K562 (cell line): Measurements from ENCODE around the gene GSDME. TPM values are rescaled to one million over a fixed set of nuclear protein-coding genes. Genes with fewer than 3 reads are reported as not detected.
A peak's percentile ranks its signal among the peaks of the same experiment; 100 is the strongest.

Experiments
- ATAC-seq: fragments of 200-7000 bp; cut with Tn5 transposase; 3 replicates; pipeline ENCODE4 v1.9.1; 2020; ENCODE audit warnings: moderate library complexity
- BruUV-seq: library from RNA; stranded (reverse); fragments of 400-500 nt; replicated peaks from 2 replicates; lab custom pipeline; 2021; lab: Mats Ljungman, UMichigan
- CTCF ChIA-PET: fragments of 300-600 bp; formaldehyde crosslinking; extraction: SDS; loops from one replicate; lab custom pipeline; 2021; ENCODE audit warnings: low intra/inter-chr PET ratio; lab: Yijun Ruan, JAX
- POLR2A ChIA-PET: fragments of 300-600, 350-650 bp; sonication (Branson Sonifier 250); formaldehyde crosslinking; extraction: SDS; loops from one replicate; lab custom pipeline; 2021; ENCODE audit warnings: antibody characterized with exemption, inconsistent platforms; lab: Yijun Ruan, JAX
- DNase-seq, 4 experiments: peaks; one replicate each; pipeline versions ENCODE4 v3.0.0 to v3.0.0-alpha.2; 2011 to 2018; ENCODE audit warnings: low spot score in 3 of 4, mixed read lengths in 3 of 4; ENCODE audit errors: extremely low read depth in 1 of 4
- FAIRE-seq: peaks from 2 replicates; lab custom pipeline; 2011; peaks lifted over from hg19 to GRCh38; lab: Jason Lieb, UNC
- H2AFZ ChIP-seq: 2 replicates; pipeline ENCODE4 v1.6.0; 2011; ENCODE audit warnings: low read depth, low read length, control low read depth, inconsistent platforms
- H3K27ac ChIP-seq: fragments of 200-600 bp; 3 replicates; pipeline ENCODE4 v1.8.0; 2011; ENCODE audit warnings: low read depth, mild to moderate bottlenecking, control low read depth, inconsistent platforms, low read length, moderate library complexity, mixed read lengths; ENCODE audit errors: extremely low read depth
- H3K27me3 ChIP-seq, 2 experiments: fragments of 300-600 bp in 1 of 2; 2 replicates in 1 of 2; 3 replicates in 1 of 2; pipeline versions ENCODE4 v1.6.0 to v1.8.0; 2011; ENCODE audit warnings: inconsistent platforms in 2 of 2, low read length in 2 of 2, mild to moderate bottlenecking in 1 of 2, mixed read lengths in 1 of 2, moderate library complexity in 1 of 2; ENCODE audit not compliant: control insufficient read depth in 2 of 2, insufficient read depth in 2 of 2
- H3K36me3 ChIP-seq: fragments of 300-600 bp; 3 replicates; pipeline ENCODE4 v1.8.0; 2011; ENCODE audit warnings: mild to moderate bottlenecking, low read length, inconsistent platforms; ENCODE audit not compliant: control insufficient read depth, insufficient read depth
- H3K4me1 ChIP-seq, 2 experiments: fragments of 200-600 bp in 1 of 2; replicated peaks in 1 of 2; 2 replicates in 1 of 2; 3 replicates in 1 of 2; pipeline versions ENCODE4 v1.5.1 to v1.8.0; 2011; ENCODE audit warnings: inconsistent platforms in 2 of 2, low read length in 2 of 2, mild to moderate bottlenecking in 1 of 2, mixed read lengths in 1 of 2, moderate library complexity in 1 of 2; ENCODE audit not compliant: control insufficient read depth in 2 of 2, insufficient read depth in 2 of 2
- H3K4me2 ChIP-seq: 2 replicates; pipeline ENCODE4 v1.6.1; 2011; ENCODE audit warnings: low read length, control low read depth, inconsistent platforms, mixed read lengths; ENCODE audit not compliant: insufficient read depth
- H3K4me3 ChIP-seq: fragments of 200-600 bp; sonication (generic), shearing (Covaris generic); 2 replicates; pipeline ENCODE4 v1.5.1; 2016; ENCODE audit warnings: control low read depth, inconsistent platforms
- H3K79me2 ChIP-seq: fragments of 200-600 bp; 3 replicates; pipeline ENCODE4 v1.8.0; 2011; ENCODE audit warnings: low read length, inconsistent platforms; ENCODE audit not compliant: control insufficient read depth, insufficient read depth
- H3K9ac ChIP-seq, 2 experiments: 2 replicates each; pipeline versions ENCODE4 v1.6.0 to v1.6.1; 2011; ENCODE audit warnings: low read depth in 2 of 2, low read length in 2 of 2, control low read depth in 1 of 2, inconsistent platforms in 1 of 2, mild to moderate bottlenecking in 1 of 2, mixed read lengths in 1 of 2; ENCODE audit not compliant: insufficient read depth in 1 of 2
- H3K9me1 ChIP-seq: one replicate; pipeline ENCODE4 v1.6.0; 2011; ENCODE audit warnings: inconsistent platforms, mild to moderate bottlenecking, low read length, moderate library complexity; ENCODE audit not compliant: control insufficient read depth, insufficient read depth
- H3K9me3 ChIP-seq: replicated peaks from 2 replicates; pipeline ENCODE4 v1.5.1; 2011; ENCODE audit warnings: low read depth, low read length, inconsistent platforms; ENCODE audit not compliant: control insufficient read depth, insufficient read depth
- H4K20me1 ChIP-seq: replicated peaks from 2 replicates; pipeline ENCODE4 v1.6.1; 2011; ENCODE audit warnings: low read length, inconsistent platforms, mixed read lengths; ENCODE audit not compliant: control insufficient read depth, insufficient read depth
- CTBP1 ChIP-seq: fragments of 450-650 bp; IDR thresholded peaks from 2 replicates; pipeline ENCODE4 v1.6.1; 2016; ENCODE audit warnings: borderline replicate concordance
- CTCF ChIP-seq, 3 experiments: IDR thresholded peaks in 2 of 3; conservative IDR thresholded peaks in 1 of 3; 2 replicates each; pipeline ENCODE4 v1.5.1; 2011 to 2012; ENCODE audit warnings: low read length in 3 of 3, mild to moderate bottlenecking in 3 of 3, control low read depth in 2 of 3, improper control_type of control experiment in 1 of 3, inconsistent platforms in 1 of 3, low read depth in 1 of 3, mixed read lengths in 1 of 3, moderate library complexity in 1 of 3; ENCODE audit not compliant: insufficient read depth in 2 of 3
- FOSL1 ChIP-seq: fragments of 200-800 bp; sonication (Bioruptor generic); conservative IDR thresholded peaks from 2 replicates; pipeline ENCODE4 v1.6.1; 2016; ENCODE audit warnings: missing genetic modification characterization, missing compliant biosample characterization
- FOXK2 ChIP-seq, 2 experiments: fragments of 450-650 bp; IDR thresholded peaks in 1 of 2; conservative IDR thresholded peaks in 1 of 2; 2 replicates each; pipeline ENCODE4 v1.6.1; 2016; ENCODE audit warnings: low read depth in 2 of 2, mild to moderate bottlenecking in 1 of 2
- IRF2 ChIP-seq: sonication (generic); formaldehyde crosslinking; IDR thresholded peaks from 2 replicates; pipeline ENCODE4 v1.8.1; 2022; ENCODE audit warnings: mild to moderate bottlenecking, missing genetic modification reagents
- JUND ChIP-seq, 2 experiments: IDR thresholded peaks; 2 replicates in 1 of 2; 3 replicates in 1 of 2; pipeline ENCODE4 v1.6.1; 2011; ENCODE audit warnings: borderline replicate concordance in 2 of 2, low read depth in 2 of 2, low read length in 2 of 2, improper control_type of control experiment in 1 of 2, missing biosample characterization in 1 of 2, missing genetic modification characterization in 1 of 2, missing genetic modification reagents in 1 of 2
- MCM5 ChIP-seq: fragments of 450-650 bp; IDR thresholded peaks from 2 replicates; pipeline ENCODE4 v1.6.1; 2016; ENCODE audit warnings: low read depth
- RCOR1 ChIP-seq, 2 experiments: IDR thresholded peaks; 2 replicates each; pipeline ENCODE4 v1.6.1; 2012; ENCODE audit warnings: low read depth in 2 of 2, low read length in 2 of 2, borderline replicate concordance in 1 of 2, improper control_type of control experiment in 1 of 2
- SMC3 ChIP-seq: conservative IDR thresholded peaks from 2 replicates; pipeline ENCODE4 v1.6.1; 2011; ENCODE audit warnings: low read depth, low read length, improper control_type of control experiment; ENCODE audit not compliant: insufficient read depth
- WGBS: fragments of 100-300 bp; shearing (Covaris generic); methylation state at CpG from one replicate; pipeline ENCODE4 v1.1.6; 2016; ENCODE audit warnings: low coverage, mixed read lengths; ENCODE audit not compliant: insufficient coverage; ENCODE audit errors: missing lambda C conversion rate; 5-methylcytosine and 5-hydroxymethylcytosine counted together
- in situ Hi-C: fragments of 300-500 bp; cut with MboI; formaldehyde crosslinking; loops from 4 replicates; pipeline ENCODE4 v1.15.0; 2018; ENCODE audit warnings: inconsistent platforms, mixed read lengths
- intact Hi-C: fragments of 100-400 bp; cut with micrococcal nuclease; formaldehyde crosslinking; loops from 2 replicates; pipeline ENCODE4 v1.14.2; 2022
- polyA plus RNA-seq, 8 experiments: library from polyadenylated mRNA; depleted of rRNA in 4 of 8; stranded (reverse) in 5 of 8; unstranded in 3 of 8; fragments of >200 nt; fragmentation: Nextera tagmentation in 2 of 8; fragmentation: Illumina TruSeq in 1 of 8; extraction: Ambion mirVana in 2 of 8; extraction: Trizol in 1 of 8; gene quantifications; 2 replicates each; pipeline versions ENCODE4 v1.2.1 to v1.2.3, GENCODE V29; 2011 to 2014; ENCODE audit warnings: inconsistent platforms in 1 of 8, missing spikeins in 1 of 8
- total RNA-seq, 7 experiments: library from RNA; depleted of rRNA in 6 of 7; stranded (reverse); fragments of >200 nt in 6 of 7; fragmentation: Illumina TruSeq in 2 of 7; extraction: Trizol in 2 of 7; gene quantifications; 2 replicates each; pipeline versions ENCODE4 v1.2.1 to v1.2.3, GENCODE V29; 2011 to 2021; ENCODE audit warnings: low replicate concordance in 1 of 7

Gene GSDME
- total and polyA plus RNA-seq, 9 of the 15 experiments (the other 6 are each of a cell fraction or from before 2014, with no cell fraction given): 0.37 to 1.9 (median 0.62) TPM

- ChIA-PET POLR2A (interaction anchor here (0.6 kb wide), 1 partner anchor 1125 kb away, joined by 3 read pairs; no protein-coding TSS in a partner anchor), CTCF (no interaction called here)
- intact Hi-C loops: loop anchor here (10.0 kb wide), 2 partner anchors 72 to 372 kb away; no protein-coding TSS in a partner anchor
- FAIRE-seq (no peak), ATAC-seq (no peak), DNase-seq (no peak)
- peaks cover 2 to 13% of the 10 kb centered on the region in 2 experiments; a peak in 3 of 5 replicates for H3K27me3 ChIP-seq
- H4K20me1 ChIP-seq: 0 out of 2 replicates have a peak, but pooled peaks cover 3% of the 10 kb centered on the region
- WGBS: 8% methylated on average over 5 of the region's 5 CpGs
- H3K9me3 ChIP-seq: no peaks in the 10 kb centered on the region; the same call in 1 of the 2 replicates
- no peaks in the 10 kb centered on the region for H3K9me1 ChIP-seq
- no peak overlapping the region for H3K9ac ChIP-seq
- peak; percentile 6; the same call in 1 of the 2 replicates for TF ChIP-seq FOSL1 (tag)
- no peak for TF ChIP-seq IRF2 (CRISPR knock-in tag)
- no peak overlapping the region; the same call in 1 of the 2 replicates for H3K4me2 ChIP-seq
- no TSS peak for BruUV-seq
- no peak overlapping the region for H2AFZ ChIP-seq
- H3K4me3 ChIP-seq: no peak overlapping the region
- no peaks in the 10 kb centered on the region for H3K36me3 ChIP-seq
- H3K79me2 ChIP-seq: no peaks in the 10 kb centered on the region
- in situ Hi-C loops: loop anchor here (10.0 kb wide), 1 partner anchor 372 kb away; no protein-coding TSS in a partner anchor
- peaks cover 5 to 11% of the 10 kb centered on the region in 2 experiments; a peak in 4 of 5 replicates for H3K4me1 ChIP-seq
- no peak overlapping the region for H3K27ac ChIP-seq
Observed at GRCh38 chr7:24723178-24723530, 34.1 kb downstream of the GSDME start.

- Histone ChIP-seq H4K20me1 (no peaks in the 10 kb centered on the region), H2AFZ (no peak overlapping the region), H3K4me2 (no peak overlapping the region; the same call in 1 of the 2 replicates), H3K4me3 (no peak overlapping the region), H3K36me3 (no peaks in the 10 kb centered on the region), H3K27me3 (peaks cover 0 to 7% of the 10 kb centered on the region in 2 experiments; a peak in 2 of 5 replicates), H3K9ac (no peak overlapping the region; a peak in 1 of 4 replicates), H3K9me1 (no peaks in the 10 kb centered on the region), H3K79me2 (no peaks in the 10 kb centered on the region), H3K4me1 (peaks cover 5 to 10% of the 10 kb centered on the region in 2 experiments; a peak in 4 of 5 replicates), H3K9me3 (no peaks in the 10 kb centered on the region; the same call in 1 of the 2 replicates), H3K27ac (no peak overlapping the region)
- in situ Hi-C loops (loop anchor here (10.0 kb wide), 1 partner anchor 372 kb away; no protein-coding TSS in a partner anchor), intact Hi-C loops (loop anchor here (10.0 kb wide), 2 partner anchors 72 to 372 kb away; no protein-coding TSS in a partner anchor)
- FAIRE-seq (no peak), DNase-seq (peak in 1 of 4 experiments; percentile 36), ATAC-seq (peak; percentile 79)
- BruUV-seq: no TSS peak
- ChIA-PET CTCF (no interaction called here), POLR2A (interaction anchor here (0.6 kb wide), 2 partner anchors 1124 to 1175 kb away, joined by 3 read pairs; no protein-coding TSS in a partner anchor)
- 30% methylated on average over 16 of the region's 19 CpGs for WGBS
- TF ChIP-seq CTCF (IDR thresholded peaks at IDR 0.05 in 2 of 3, conservative IDR thresholded peaks at IDR 0.05 in 1 of 3; ENCODE audit: insufficient read depth in 2 of 3, low read depth in 1 of 3, low read length in 3 of 3) (peak; percentile 55 to 63 (median 57); a peak in 5 of 6 replicates), RCOR1 (IDR thresholded peaks at IDR 0.05; ENCODE audit: borderline replicate concordance in 1 of 2, low read depth in 2 of 2, low read length in 2 of 2) (peak in 1 of 2 experiments; percentile 11; a peak in 1 of 4 replicates), SMC3 (peak; percentile 31; the same call in 1 of the 2 replicates), JUND (IDR thresholded peaks at IDR 0.05; ENCODE audit: borderline replicate concordance, low read depth, low read length) (0 out of 2 replicates have a peak, but pooled peaks have one; percentile 9), JUND (tag; IDR thresholded peaks at IDR 0.05; ENCODE audit: borderline replicate concordance, low read depth, low read length) (0 out of 3 replicates have a peak, but pooled peaks have one; percentile 31), MCM5 (no peak), CTBP1 (0 out of 2 replicates have a peak, but pooled peaks have one; percentile 25), FOXK2 (conservative IDR thresholded peaks at IDR 0.05 in 1 of 2, IDR thresholded peaks at IDR 0.05 in 1 of 2; ENCODE audit: low read depth in 2 of 2) (no peak), FOSL1 (tag) (0 out of 2 replicates have a peak, but pooled peaks have one; percentile 27)
Observed at GRCh38 chr7:24722386-24723177, 34.7 kb downstream of the GSDME start.
